Activated CD4-positive, alpha-beta T cell treated with anti-CD3 and anti-CD28 coated beads for 4 hours (primary cell): ENCODE results near the gene LGMN.

Experiments used
- DNase-seq, 2 donors: peaks; one replicate each; pipeline ENCODE4 v3.0.0-alpha.2; 2020

The LGMN gene

GRCh38 chr14:92670643-92671366 lies 77.6 kb downstream of the LGMN start:
- no peak for DNase-seq

- no peak for DNase-seq
Observed at GRCh38 chr14:92670160-92670559, 78.3 kb downstream of the LGMN start.

GRCh38 chr14:92668276-92668973 lies 80.0 kb downstream of the LGMN start:
- no peak for DNase-seq

GRCh38 chr14:92666251-92666650 lies 82.2 kb downstream of the LGMN start:
- no peak for DNase-seq

- no peak for DNase-seq
Observed at GRCh38 chr14:92665661-92666110, 82.7 kb downstream of the LGMN start.

GRCh38 chr14:92663049-92663448 lies 85.4 kb downstream of the LGMN start:
- no peak for DNase-seq

GRCh38 chr14:92660571-92660970 lies 87.9 kb downstream of the LGMN start:
- DNase-seq: no peak

GRCh38 chr14:92659765-92660561 lies 88.5 kb downstream of the LGMN start:
- DNase-seq: no peak

- no peak for DNase-seq
Observed at GRCh38 chr14:92658684-92659083, 89.7 kb downstream of the LGMN start.

GRCh38 chr14:92658160-92658559 lies 90.3 kb downstream of the LGMN start:
- no peak for DNase-seq

- DNase-seq: no peak
Observed at GRCh38 chr14:92657457-92658142, 90.8 kb downstream of the LGMN start.

- no peak for DNase-seq
Observed at GRCh38 chr14:92656306-92657081, 91.9 kb downstream of the LGMN start.

- no peak for DNase-seq
Observed at GRCh38 chr14:92655419-92656201, 92.8 kb downstream of the LGMN start.

- no peak for DNase-seq
Observed at GRCh38 chr14:92654239-92654901, 94.1 kb downstream of the LGMN start.
